WTC11 (cell line): ENCODE data around the gene DNAL4. TPM values are rescaled to one million over a fixed set of nuclear protein-coding genes. Genes with fewer than 3 reads are reported as not detected.

Source experiments
- ATAC-seq: fragments of 200-7000 bp; cut with Tn5 transposase; 2 replicates; pipeline ENCODE4 v1.10.0; 2021; ENCODE audit warnings: mild to moderate bottlenecking, moderate library complexity
- CTCF ChIA-PET: fragments of 300-600 bp; sonication (Branson Sonifier 250); formaldehyde crosslinking; loops from one replicate; lab custom pipeline; 2021; ENCODE audit warnings: antibody characterized with exemption; lab: Charles Lee
- POLR2A ChIA-PET: fragments of 350-600 bp; sonication (Branson Sonifier 250); formaldehyde crosslinking; loops from one replicate; lab custom pipeline; 2021; ENCODE audit warnings: antibody characterized with exemption; lab: Charles Lee
- DNase-seq: peaks from one replicate; pipeline ENCODE4 v3.0.0; 2021; ENCODE audit warnings: low spot score
- H3K27ac Mint-ChIP-seq: 2 replicates; pipeline ENCODE4 v1.8.0; 2021; ENCODE audit warnings: mixed read lengths
- H3K27me3 Mint-ChIP-seq: 2 replicates; pipeline ENCODE4 v1.8.0; 2021; ENCODE audit warnings: low read depth, mild to moderate bottlenecking, moderate library complexity, mixed read lengths
- H3K36me3 Mint-ChIP-seq: 2 replicates; pipeline ENCODE4 v1.8.0; 2021; ENCODE audit warnings: mixed read lengths
- H3K4me1 Mint-ChIP-seq: 2 replicates; pipeline ENCODE4 v1.8.0; 2022; ENCODE audit warnings: mixed read lengths
- H3K4me3 Mint-ChIP-seq: 2 replicates; pipeline ENCODE4 v1.8.0; 2021; ENCODE audit warnings: mild to moderate bottlenecking, moderate library complexity, mixed read lengths
- H3K9me3 Mint-ChIP-seq: 2 replicates; pipeline ENCODE4 v1.8.0; 2021; ENCODE audit warnings: mixed read lengths
- CREB1 ChIP-seq: sonication (generic); formaldehyde crosslinking; IDR thresholded peaks from 2 replicates; pipeline ENCODE4 v1.8.0; 2023; ENCODE audit warnings: mild to moderate bottlenecking, missing genetic modification reagents
- HMGA2 ChIP-seq: fragments of 250-450 bp; sonication (Bioruptor Pico); IDR thresholded peaks from 2 replicates; pipeline ENCODE4 v1.4.0; 2021; ENCODE audit warnings: mild to moderate bottlenecking, moderate library complexity
- RORB ChIP-seq: fragments of 250-450 bp; sonication (Bioruptor Pico); IDR thresholded peaks from 2 replicates; pipeline ENCODE4 v1.9.0; 2021; ENCODE audit warnings: mild to moderate bottlenecking
- TEAD1 ChIP-seq: sonication (generic); formaldehyde crosslinking; IDR thresholded peaks from 2 replicates; pipeline ENCODE4 v1.8.0; 2022; ENCODE audit warnings: mild to moderate bottlenecking, missing genetic modification reagents
- ZNF317 ChIP-seq: sonication (generic); formaldehyde crosslinking; IDR thresholded peaks from 2 replicates; pipeline ENCODE4 v1.8.1; 2023; ENCODE audit warnings: low read depth, mild to moderate bottlenecking, moderate library complexity, missing genetic modification reagents, borderline replicate concordance
- ZNF671 ChIP-seq: fragments of 250-450 bp; sonication (Bioruptor Pico); IDR thresholded peaks from 2 replicates; pipeline ENCODE4 v1.8.0; 2021; ENCODE audit warnings: mild to moderate bottlenecking
- total RNA-seq: library from RNA; stranded (reverse); gene quantifications from 3 replicates; pipeline ENCODE4 v1.2.3, GENCODE V29; 2021
- TF ChIP-seq, protein P1 (sequence below): sonication (generic); formaldehyde crosslinking; IDR thresholded peaks from 2 replicates; pipeline ENCODE4 v1.8.1; 2022; ENCODE audit warnings: low read depth, missing genetic modification reagents, borderline replicate concordance
- TF ChIP-seq, protein P2 (sequence below): sonication (generic); formaldehyde crosslinking; IDR thresholded peaks from 2 replicates; pipeline ENCODE4 v1.8.0; 2022; ENCODE audit warnings: mild to moderate bottlenecking, missing genetic modification reagents
- TF ChIP-seq, protein P3 (sequence below): fragments of 250-450 bp; sonication (Bioruptor Pico); conservative IDR thresholded peaks from 2 replicates; pipeline ENCODE4 v1.9.0; 2021; ENCODE audit warnings: mild to moderate bottlenecking
- TF ChIP-seq, protein P4 (sequence below): sonication (generic); formaldehyde crosslinking; IDR thresholded peaks from 2 replicates; pipeline ENCODE4 v1.8.1; 2023; ENCODE audit warnings: mild to moderate bottlenecking, missing genetic modification reagents
- TF ChIP-seq, protein P5 (sequence below): sonication (generic); formaldehyde crosslinking; IDR thresholded peaks from 2 replicates; pipeline ENCODE4 v1.8.1; 2022; ENCODE audit warnings: low read depth, mild to moderate bottlenecking, moderate library complexity, missing genetic modification reagents, borderline replicate concordance
- TF ChIP-seq, protein P6 (sequence below): fragments of 250-450 bp; sonication (Bioruptor Pico); IDR thresholded peaks from 2 replicates; pipeline ENCODE4 v1.8.0; 2021; ENCODE audit warnings: mild to moderate bottlenecking
- TF ChIP-seq, protein P7 (sequence below): sonication (generic); formaldehyde crosslinking; IDR thresholded peaks from 2 replicates; pipeline ENCODE4 v1.8.0; 2023; ENCODE audit warnings: missing genetic modification reagents

Gene DNAL4
- total RNA-seq, 1 experiment from 2014 or later: 11.8 TPM

DNA sequence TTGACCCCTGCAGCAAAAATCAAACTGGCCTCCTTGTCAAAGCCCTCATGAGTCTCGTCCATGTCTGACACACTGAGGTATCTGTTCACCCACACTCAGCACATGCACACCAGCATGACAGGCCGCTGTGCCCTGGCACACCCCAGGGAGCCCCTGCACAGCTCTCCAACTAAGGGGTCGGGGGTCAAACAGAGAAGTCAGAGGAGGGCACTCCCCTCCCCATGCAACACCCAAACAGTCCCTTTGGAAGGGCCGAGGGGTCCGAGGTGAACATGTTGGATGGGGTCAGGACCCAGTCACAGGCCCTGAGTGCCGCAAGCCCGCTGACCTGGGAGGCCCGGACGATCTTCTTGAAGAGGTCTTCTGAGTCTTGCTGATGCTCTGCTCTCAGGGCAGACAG lies 52.8 kb downstream of the DNAL4 start:
- DNase-seq (no peak), ATAC-seq (no peak)
- ChIA-PET CTCF (interaction anchor here (1.0 to 2.5 kb wide), 3 partner anchors 16 to 129 kb away, joined by 3 to 9 read pairs (median 8); no protein-coding TSS in a partner anchor), POLR2A (no interaction called here)
- Mint-ChIP-seq H3K4me1 (no peaks in the 10 kb centered on the region), H3K27ac (peak overlapping the region; percentile 41; the same call in 1 of the 2 replicates), H3K4me3 (no peak overlapping the region), H3K27me3 (no peaks in the 10 kb centered on the region), H3K36me3 (peaks cover 25% of the 10 kb centered on the region), H3K9me3 (no peaks in the 10 kb centered on the region)
- TF ChIP-seq, protein P1, sequence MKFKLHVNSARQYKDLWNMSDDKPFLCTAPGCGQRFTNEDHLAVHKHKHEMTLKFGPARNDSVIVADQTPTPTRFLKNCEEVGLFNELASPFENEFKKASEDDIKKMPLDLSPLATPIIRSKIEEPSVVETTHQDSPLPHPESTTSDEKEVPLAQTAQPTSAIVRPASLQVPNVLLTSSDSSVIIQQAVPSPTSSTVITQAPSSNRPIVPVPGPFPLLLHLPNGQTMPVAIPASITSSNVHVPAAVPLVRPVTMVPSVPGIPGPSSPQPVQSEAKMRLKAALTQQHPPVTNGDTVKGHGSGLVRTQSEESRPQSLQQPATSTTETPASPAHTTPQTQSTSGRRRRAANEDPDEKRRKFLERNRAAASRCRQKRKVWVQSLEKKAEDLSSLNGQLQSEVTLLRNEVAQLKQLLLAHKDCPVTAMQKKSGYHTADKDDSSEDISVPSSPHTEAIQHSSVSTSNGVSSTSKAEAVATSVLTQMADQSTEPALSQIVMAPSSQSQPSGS (CRISPR knock-in tag): no peak
- TF ChIP-seq HMGA2 (no peak), ZNF317 (CRISPR knock-in tag) (no peak), CREB1 (no peak), ZNF671 (CRISPR knock-in tag) (no peak)
- TF ChIP-seq, protein P2, sequence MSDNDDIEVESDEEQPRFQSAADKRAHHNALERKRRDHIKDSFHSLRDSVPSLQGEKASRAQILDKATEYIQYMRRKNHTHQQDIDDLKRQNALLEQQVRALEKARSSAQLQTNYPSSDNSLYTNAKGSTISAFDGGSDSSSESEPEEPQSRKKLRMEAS (CRISPR knock-in tag): no peak
- TF ChIP-seq, protein P3, sequence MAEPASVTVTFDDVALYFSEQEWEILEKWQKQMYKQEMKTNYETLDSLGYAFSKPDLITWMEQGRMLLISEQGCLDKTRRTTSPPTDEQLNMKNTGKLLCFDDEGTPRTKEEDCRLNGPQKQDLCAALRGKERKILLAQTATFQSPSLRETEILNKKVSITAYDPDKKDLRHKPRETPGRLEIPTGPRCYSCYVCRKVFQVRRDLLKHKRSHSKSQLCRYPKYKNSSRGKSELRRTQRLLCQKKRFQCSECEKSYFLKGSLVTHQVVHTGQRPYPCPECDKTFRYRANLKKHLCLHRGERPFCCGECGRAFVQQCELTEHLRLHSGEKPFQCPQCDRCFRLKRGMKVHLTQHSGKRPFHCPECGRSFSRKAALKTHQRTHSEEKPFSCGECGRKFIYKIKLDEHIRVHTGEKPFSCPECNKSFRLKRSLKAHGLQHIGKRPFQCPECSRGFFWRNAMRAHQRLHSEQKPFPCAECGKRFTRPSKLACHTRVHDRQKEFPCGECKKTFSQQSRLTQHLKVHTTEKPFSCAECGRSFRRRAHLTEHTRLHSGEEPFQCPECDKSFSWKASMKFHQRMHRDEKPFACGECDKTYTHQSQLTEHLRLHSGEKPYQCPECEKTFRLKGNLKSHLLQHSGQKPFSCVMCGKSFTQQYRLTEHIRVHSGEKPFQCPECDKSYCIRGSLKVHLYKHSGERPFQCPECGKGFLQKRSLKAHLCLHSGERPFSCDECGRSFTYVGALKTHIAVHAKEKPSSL (CRISPR knock-in tag): no peak
- TF ChIP-seq, protein P4, sequence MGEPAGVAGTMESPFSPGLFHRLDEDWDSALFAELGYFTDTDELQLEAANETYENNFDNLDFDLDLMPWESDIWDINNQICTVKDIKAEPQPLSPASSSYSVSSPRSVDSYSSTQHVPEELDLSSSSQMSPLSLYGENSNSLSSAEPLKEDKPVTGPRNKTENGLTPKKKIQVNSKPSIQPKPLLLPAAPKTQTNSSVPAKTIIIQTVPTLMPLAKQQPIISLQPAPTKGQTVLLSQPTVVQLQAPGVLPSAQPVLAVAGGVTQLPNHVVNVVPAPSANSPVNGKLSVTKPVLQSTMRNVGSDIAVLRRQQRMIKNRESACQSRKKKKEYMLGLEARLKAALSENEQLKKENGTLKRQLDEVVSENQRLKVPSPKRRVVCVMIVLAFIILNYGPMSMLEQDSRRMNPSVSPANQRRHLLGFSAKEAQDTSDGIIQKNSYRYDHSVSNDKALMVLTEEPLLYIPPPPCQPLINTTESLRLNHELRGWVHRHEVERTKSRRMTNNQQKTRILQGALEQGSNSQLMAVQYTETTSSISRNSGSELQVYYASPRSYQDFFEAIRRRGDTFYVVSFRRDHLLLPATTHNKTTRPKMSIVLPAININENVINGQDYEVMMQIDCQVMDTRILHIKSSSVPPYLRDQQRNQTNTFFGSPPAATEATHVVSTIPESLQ (CRISPR knock-in tag): no peak
- TF ChIP-seq, protein P5, sequence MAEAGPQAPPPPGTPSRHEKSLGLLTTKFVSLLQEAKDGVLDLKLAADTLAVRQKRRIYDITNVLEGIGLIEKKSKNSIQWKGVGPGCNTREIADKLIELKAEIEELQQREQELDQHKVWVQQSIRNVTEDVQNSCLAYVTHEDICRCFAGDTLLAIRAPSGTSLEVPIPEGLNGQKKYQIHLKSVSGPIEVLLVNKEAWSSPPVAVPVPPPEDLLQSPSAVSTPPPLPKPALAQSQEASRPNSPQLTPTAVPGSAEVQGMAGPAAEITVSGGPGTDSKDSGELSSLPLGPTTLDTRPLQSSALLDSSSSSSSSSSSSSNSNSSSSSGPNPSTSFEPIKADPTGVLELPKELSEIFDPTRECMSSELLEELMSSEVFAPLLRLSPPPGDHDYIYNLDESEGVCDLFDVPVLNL (CRISPR knock-in tag): no peak
- TF ChIP-seq, protein P6, sequence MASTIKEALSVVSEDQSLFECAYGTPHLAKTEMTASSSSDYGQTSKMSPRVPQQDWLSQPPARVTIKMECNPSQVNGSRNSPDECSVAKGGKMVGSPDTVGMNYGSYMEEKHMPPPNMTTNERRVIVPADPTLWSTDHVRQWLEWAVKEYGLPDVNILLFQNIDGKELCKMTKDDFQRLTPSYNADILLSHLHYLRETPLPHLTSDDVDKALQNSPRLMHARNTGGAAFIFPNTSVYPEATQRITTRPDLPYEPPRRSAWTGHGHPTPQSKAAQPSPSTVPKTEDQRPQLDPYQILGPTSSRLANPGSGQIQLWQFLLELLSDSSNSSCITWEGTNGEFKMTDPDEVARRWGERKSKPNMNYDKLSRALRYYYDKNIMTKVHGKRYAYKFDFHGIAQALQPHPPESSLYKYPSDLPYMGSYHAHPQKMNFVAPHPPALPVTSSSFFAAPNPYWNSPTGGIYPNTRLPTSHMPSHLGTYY (CRISPR knock-in tag): no peak

DNA sequence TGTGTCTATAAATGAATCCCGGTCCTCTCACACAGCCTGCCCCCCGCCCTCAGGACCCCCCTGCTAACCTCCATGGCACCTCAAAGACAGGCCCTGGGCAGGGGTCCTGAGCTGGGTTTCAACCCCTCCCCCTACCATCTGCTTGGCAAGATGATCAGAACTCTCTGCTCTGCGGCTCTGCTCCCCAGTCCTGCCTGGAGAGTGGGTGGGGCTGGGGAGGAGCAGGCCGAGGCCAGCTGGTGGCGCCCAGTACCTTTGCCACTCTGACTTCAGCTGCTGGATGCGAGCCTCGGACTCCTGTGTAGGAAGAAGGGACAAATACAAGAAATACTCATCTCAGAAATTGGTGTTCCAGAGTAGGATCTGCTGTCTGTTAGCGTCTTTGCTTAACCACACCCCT lies 53.2 kb downstream of the DNAL4 start:
- ChIA-PET CTCF (interaction anchor here (1.0 to 2.5 kb wide), 5 partner anchors 8 to 130 kb away, joined by 3 to 9 read pairs (median 4); no protein-coding TSS in a partner anchor), POLR2A (no interaction called here)
- Mint-ChIP-seq H3K27ac (no peak overlapping the region), H3K36me3 (peaks cover 25% of the 10 kb centered on the region), H3K4me3 (no peak overlapping the region), H3K4me1 (no peaks in the 10 kb centered on the region), H3K27me3 (no peaks in the 10 kb centered on the region), H3K9me3 (no peaks in the 10 kb centered on the region)
- DNase-seq (no peak), ATAC-seq (peak; percentile 10; the same call in 1 of the 2 replicates)
- TF ChIP-seq, protein P7, sequence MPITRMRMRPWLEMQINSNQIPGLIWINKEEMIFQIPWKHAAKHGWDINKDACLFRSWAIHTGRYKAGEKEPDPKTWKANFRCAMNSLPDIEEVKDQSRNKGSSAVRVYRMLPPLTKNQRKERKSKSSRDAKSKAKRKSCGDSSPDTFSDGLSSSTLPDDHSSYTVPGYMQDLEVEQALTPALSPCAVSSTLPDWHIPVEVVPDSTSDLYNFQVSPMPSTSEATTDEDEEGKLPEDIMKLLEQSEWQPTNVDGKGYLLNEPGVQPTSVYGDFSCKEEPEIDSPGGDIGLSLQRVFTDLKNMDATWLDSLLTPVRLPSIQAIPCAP (CRISPR knock-in tag): no peak
- TF ChIP-seq RORB (CRISPR knock-in tag) (no peak), TEAD1 (no peak)
